Immature natural killer cell (primary cell): ENCODE measurements around the gene PERM1. TPM values are rescaled to one million over a fixed set of nuclear protein-coding genes. Genes with fewer than 3 reads are reported as not detected.
A peak's percentile ranks its signal among the peaks of the same experiment; 100 is the strongest.

Experiments
- DNase-seq, 3 donors: peaks; one replicate each; pipeline ENCODE4 v3.0.0; 2022; ENCODE audit warnings: mixed read lengths in 1 of 3
- H3K27ac Mint-ChIP-seq, 6 donors: one replicate each; pipeline ENCODE4 v1.8.0; 2020; ENCODE audit warnings: mixed read lengths in 6 of 6, mild to moderate bottlenecking in 5 of 6, inconsistent platforms in 4 of 6, moderate library complexity in 3 of 6
- H3K27me3 Mint-ChIP-seq, 3 donors: one replicate each; pipeline ENCODE4 v1.8.0; 2020 to 2021; ENCODE audit warnings: low read depth in 3 of 3, mild to moderate bottlenecking in 3 of 3, mixed read lengths in 3 of 3, moderate library complexity in 3 of 3, inconsistent platforms in 1 of 3
- H3K36me3 Mint-ChIP-seq, 3 donors: one replicate each; pipeline ENCODE4 v1.8.0; 2020; ENCODE audit warnings: mixed read lengths in 3 of 3, inconsistent platforms in 2 of 3, mild to moderate bottlenecking in 2 of 3
- H3K4me1 Mint-ChIP-seq, 2 donors: one replicate each; pipeline ENCODE4 v1.8.0; 2020; ENCODE audit warnings: inconsistent platforms in 2 of 2, mild to moderate bottlenecking in 2 of 2, mixed read lengths in 2 of 2, moderate library complexity in 1 of 2
- H3K4me3 Mint-ChIP-seq, 5 donors: one replicate each; pipeline ENCODE4 v1.8.0; 2020; ENCODE audit warnings: mild to moderate bottlenecking in 5 of 5, mixed read lengths in 5 of 5, inconsistent platforms in 3 of 5, moderate library complexity in 3 of 5
- H3K9me3 Mint-ChIP-seq, 6 donors: one replicate each; pipeline ENCODE4 v1.8.0; 2020; ENCODE audit warnings: mild to moderate bottlenecking in 6 of 6, mixed read lengths in 6 of 6, inconsistent platforms in 4 of 6, moderate library complexity in 3 of 6
- polyA plus RNA-seq, 3 donors: library from polyadenylated mRNA; unstranded; fragments of 300-500 nt; fragmentation: Illumina TruSeq; gene quantifications; one replicate each; pipeline ENCODE4 v1.2.3, GENCODE V29; 2021

Gene PERM1
- polyA plus RNA-seq, 3 donors from 2014 or later, result not detected

DNA sequence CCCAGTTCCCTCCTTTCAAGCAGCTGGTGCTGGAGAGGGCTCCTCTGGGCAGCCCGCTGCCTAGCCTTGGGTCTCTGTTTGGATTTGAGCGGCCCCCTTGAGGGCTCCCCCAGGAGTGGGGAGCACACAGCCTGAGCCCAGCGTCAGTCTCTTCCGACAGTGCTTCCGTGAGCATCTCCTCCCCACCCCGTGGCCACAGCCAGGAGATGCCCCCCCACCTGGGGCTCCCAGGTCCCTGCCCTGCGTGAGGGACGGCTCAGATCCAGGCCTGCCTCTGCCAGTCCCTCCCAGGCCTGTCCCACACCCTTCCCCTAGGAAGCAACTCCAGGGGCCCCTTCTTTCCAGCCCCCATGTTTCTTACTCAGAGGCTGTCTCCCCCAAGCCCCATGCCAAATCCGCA, 54.7 kb downstream of the PERM1 start:
- H3K4me3 Mint-ChIP-seq, result no peak overlapping the region
- peaks cover 11 to 13% of the 10 kb centered on the region in 2 donors for H3K4me1 Mint-ChIP-seq
- DNase-seq, result no peak
- H3K9me3 Mint-ChIP-seq, result peaks cover 0 to 2% (median 0%) of the 10 kb centered on the region in 6 donors
- H3K36me3 Mint-ChIP-seq, result no peaks in the 10 kb centered on the region
- H3K27ac Mint-ChIP-seq, result no peak overlapping the region
- H3K27me3 Mint-ChIP-seq, result peaks cover 7 to 21% (median 16%) of the 10 kb centered on the region in 3 donors

DNA sequence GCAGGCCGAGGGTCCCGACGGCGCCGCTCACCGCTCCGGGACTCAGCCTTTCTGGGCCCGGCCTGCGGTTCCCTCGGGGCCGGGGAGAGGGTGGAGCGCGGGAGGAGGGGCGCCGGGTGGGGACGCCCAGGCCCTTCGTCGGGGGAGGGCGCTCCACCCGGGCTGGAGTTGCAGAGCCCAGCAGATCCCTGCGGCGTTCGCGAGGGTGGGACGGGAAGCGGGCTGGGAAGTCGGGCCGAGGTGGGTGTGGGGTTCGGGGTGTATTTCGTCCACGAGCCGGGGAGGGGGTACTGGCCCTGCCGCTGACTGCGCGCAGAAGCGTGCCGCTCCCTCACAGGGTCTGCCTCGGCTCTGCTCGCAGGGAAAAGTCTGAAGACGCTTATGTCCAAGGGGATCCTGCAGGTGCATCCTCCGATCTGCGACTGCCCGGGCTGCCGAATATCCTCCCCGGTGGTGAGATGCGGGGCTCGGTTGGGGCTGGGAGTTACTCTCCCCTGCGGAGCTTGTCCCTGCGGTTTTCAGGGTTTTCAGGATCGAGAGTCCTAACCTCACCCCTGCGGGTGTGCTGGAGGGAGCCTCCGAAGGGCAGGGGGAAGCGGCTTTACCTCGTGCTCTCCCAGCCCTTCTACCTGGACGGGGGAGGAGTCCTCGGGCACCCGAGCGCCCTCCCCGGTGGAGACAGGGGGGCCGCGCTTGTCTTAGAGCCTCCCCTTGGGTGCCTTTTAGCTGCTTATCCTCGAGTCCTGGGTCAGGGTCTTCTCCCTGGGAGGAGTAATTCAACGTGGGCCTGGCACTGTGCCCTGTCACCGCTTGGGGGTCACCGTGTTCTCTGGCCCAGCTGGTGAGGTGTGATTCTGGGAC, 56.1 kb downstream of the PERM1 start:
- Mint-ChIP-seq H3K9me3 (no peaks in the 10 kb centered on the region), H3K36me3 (no peaks in the 10 kb centered on the region), H3K4me1 (peaks cover 6 to 10% of the 10 kb centered on the region in 2 donors), H3K27me3 (peaks cover 8 to 22% (median 20%) of the 10 kb centered on the region in 3 donors), H3K4me3 (peak overlapping the region; percentile 27 to 68 (median 59)), H3K27ac (no peak overlapping the region)
- no peak for DNase-seq

Other genes starting within 250 kb of the PERM1 start
- under 1 TPM in 1 of 3 donors, not detected in 2; 0.14 TPM for gene SAMD11, start 58.2 kb downstream of the PERM1 start, polyA plus RNA-seq
- 10 to 100 TPM; 48.2 to 69.8 (median 53.5) TPM for gene NOC2L, start 22.8 kb downstream of the PERM1 start, polyA plus RNA-seq
- gene KLHL17, start 21.5 kb downstream of the PERM1 start, polyA plus RNA-seq, result 1 to 10 TPM in 2 of 3 donors, not detected in 1; 1.8 to 2.2 TPM
- gene PLEKHN1, start 15.6 kb downstream of the PERM1 start, polyA plus RNA-seq, result 1 to 10 TPM in 1 of 3 donors, under 1 TPM in 2; 0.14 to 2.2 (median 0.68) TPM
- gene HES4, start 18.0 kb upstream of the PERM1 start, polyA plus RNA-seq, result 1 to 10 TPM; 2.3 to 7.7 (median 2.4) TPM
- 100 to 1,000 TPM; 304 to 360 (median 354) TPM for gene ISG15, start 31.4 kb upstream of the PERM1 start, polyA plus RNA-seq
- gene AGRN, start 38.0 kb upstream of the PERM1 start, polyA plus RNA-seq, result under 1 TPM in 1 of 3 donors, not detected in 2; 0.87 TPM
- not detected for gene RNF223, start 92.2 kb upstream of the PERM1 start, polyA plus RNA-seq
- gene C1orf159, start 134.0 kb upstream of the PERM1 start, polyA plus RNA-seq, result 1 to 10 TPM in 2 of 3 donors, under 1 TPM in 1; 0.99 to 7.5 (median 4.1) TPM
- gene TTLL10, start 191.8 kb upstream of the PERM1 start, polyA plus RNA-seq, result under 1 TPM; 0.68 to 0.83 (median 0.69) TPM
- 100 to 1,000 TPM in 2 of 3 donors, 10 to 100 TPM in 1; 56.4 to 136 (median 105) TPM for gene TNFRSF18, start 224.5 kb upstream of the PERM1 start, polyA plus RNA-seq
- 10 to 100 TPM in 2 of 3 donors, 1 to 10 TPM in 1; 7.6 to 16.3 (median 12.1) TPM for gene TNFRSF4, start 232.1 kb upstream of the PERM1 start, polyA plus RNA-seq
- gene SDF4, start 249.9 kb upstream of the PERM1 start, polyA plus RNA-seq, result 100 to 1,000 TPM; 157 to 240 (median 194) TPM